GM18526 (cell line): ENCODE data around the gene NKAIN2.

Experiments
- POLR2A ChIP-seq: IDR thresholded peaks from 3 replicates; pipeline ENCODE4 v1.6.1; 2011; ENCODE audit not compliant: insufficient read length; ENCODE audit errors: extremely low read depth

Gene NKAIN2

GRCh38 chr6:123804014-123804786 lies 535 bp downstream of the NKAIN2 start:
- no peak for TF ChIP-seq POLR2A

- no peak for TF ChIP-seq POLR2A
These were observed 1.3 kb downstream of the NKAIN2 start for GRCh38 chr6:123804787-123805540.

GRCh38 chr6:123805921-123806320 lies 2.3 kb downstream of the NKAIN2 start:
- TF ChIP-seq POLR2A: no peak

- no peak for TF ChIP-seq POLR2A
These were observed 2.9 kb downstream of the NKAIN2 start for GRCh38 chr6:123806561-123806960.

- no peak for TF ChIP-seq POLR2A
These were observed 4.9 kb downstream of the NKAIN2 start for GRCh38 chr6:123808556-123808955.

- TF ChIP-seq POLR2A: no peak
These were observed 6.5 kb downstream of the NKAIN2 start for GRCh38 chr6:123810214-123810613.

GRCh38 chr6:123810948-123811347 lies 7.3 kb downstream of the NKAIN2 start:
- no peak for TF ChIP-seq POLR2A

GRCh38 chr6:123811378-123811777 lies 7.7 kb downstream of the NKAIN2 start:
- TF ChIP-seq POLR2A: no peak

- no peak for TF ChIP-seq POLR2A
These were observed 9.0 kb downstream of the NKAIN2 start for GRCh38 chr6:123812621-123813020.

GRCh38 chr6:123821112-123821511 lies 17.4 kb downstream of the NKAIN2 start:
- no peak for TF ChIP-seq POLR2A

- no peak for TF ChIP-seq POLR2A
These were observed 25.8 kb downstream of the NKAIN2 start for GRCh38 chr6:123829302-123829953.

GRCh38 chr6:123830120-123830519 lies 26.5 kb downstream of the NKAIN2 start:
- TF ChIP-seq POLR2A: no peak

- no peak for TF ChIP-seq POLR2A
These were observed 35.0 kb downstream of the NKAIN2 start for GRCh38 chr6:123838505-123839234.

GRCh38 chr6:123841067-123841896 lies 37.6 kb downstream of the NKAIN2 start:
- TF ChIP-seq POLR2A: no peak
